GM15510 (cell line): Measurements from ENCODE around the gene CACNG3.

Experiments used
- POLR2A ChIP-seq: IDR thresholded peaks from 3 replicates; pipeline ENCODE4 v1.6.1; 2011; ENCODE audit warnings: borderline replicate concordance; ENCODE audit not compliant: insufficient read length; ENCODE audit errors: extremely low read depth

The CACNG3 gene

GRCh38 chr16:24409045-24409444 is 152.9 kb downstream of the CACNG3 start:
- TF ChIP-seq POLR2A = no peak
